HG03565 (cell line): ENCODE measurements around the gene ABL1.

ENCODE experiments used
- ATAC-seq: cut with Tn5 transposase; IDR thresholded peaks from one replicate; pipeline ENCODE4 v1.9.1; 2021; ENCODE audit warnings: mild to moderate bottlenecking, moderate library complexity; ENCODE audit not compliant: unreplicated experiment

Gene ABL1

DNA sequence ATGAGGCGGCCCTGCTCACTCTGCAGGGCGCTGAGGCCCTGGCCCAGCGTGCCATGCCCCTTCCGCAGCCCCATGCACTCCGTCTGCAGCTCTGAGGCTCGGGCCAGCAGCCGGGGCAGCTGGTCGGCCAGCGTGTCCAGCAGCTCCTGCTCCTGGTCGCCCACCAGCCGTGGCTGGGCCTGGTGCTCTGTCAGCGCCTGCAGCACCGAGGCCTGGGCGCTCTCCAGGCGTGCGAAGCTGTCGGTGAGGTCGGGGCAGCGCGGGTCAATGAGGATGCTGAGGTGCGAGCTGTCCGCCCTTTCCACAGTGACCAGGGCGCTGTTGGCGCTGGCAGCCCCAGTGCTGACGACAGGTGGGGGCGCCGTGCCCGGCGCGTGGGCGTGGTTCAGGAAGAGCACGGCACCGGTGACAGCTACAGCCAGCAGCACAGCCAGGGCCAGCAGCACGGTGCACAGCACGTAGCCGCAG lies 94.6 kb downstream of the ABL1 start:
- ATAC-seq, result no peak

- ATAC-seq, result no peak
These were observed 95.2 kb downstream of the ABL1 start for GRCh38 chr9:130930132-130930803.

GRCh38 chr9:130930804-130931349 lies 95.8 kb downstream of the ABL1 start:
- ATAC-seq, result no peak

DNA sequence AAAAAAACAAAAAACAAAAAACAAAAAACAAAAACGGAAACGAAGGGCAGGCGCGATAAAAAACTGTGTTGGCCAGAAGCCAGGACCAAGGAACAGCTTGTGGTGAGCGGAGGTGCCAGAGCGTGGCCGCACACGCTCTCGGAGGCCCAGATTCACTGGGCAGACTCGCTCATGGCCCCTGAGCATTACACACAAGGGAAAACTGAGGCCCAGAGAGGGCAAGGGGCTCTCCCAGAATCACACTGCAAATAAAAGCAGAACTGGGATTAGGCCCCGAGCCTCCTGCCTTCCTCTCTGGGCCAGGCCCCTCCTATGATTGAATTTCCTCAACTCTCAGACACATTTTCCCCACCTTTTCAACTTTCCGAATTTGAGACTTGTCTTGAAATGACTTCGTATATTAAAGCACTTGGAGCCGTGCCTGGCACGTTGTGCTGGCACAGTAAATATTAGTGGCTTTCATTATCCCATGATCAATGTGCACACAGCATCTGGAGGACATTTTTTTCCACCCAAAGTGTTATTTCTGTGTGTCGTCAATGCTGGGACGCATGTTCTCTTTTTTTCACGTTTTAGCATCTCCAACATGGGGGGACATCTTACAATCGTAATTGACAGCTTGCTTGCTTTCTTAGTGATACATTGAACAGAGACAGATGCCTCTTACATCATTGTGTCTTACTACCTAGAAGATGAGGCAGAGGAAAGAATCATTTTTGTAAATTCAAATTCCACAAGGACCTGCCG lies 96.6 kb downstream of the ABL1 start:
- ATAC-seq, result no peak

GRCh38 chr9:130932255-130933079 lies 97.4 kb downstream of the ABL1 start:
- no peak for ATAC-seq

DNA sequence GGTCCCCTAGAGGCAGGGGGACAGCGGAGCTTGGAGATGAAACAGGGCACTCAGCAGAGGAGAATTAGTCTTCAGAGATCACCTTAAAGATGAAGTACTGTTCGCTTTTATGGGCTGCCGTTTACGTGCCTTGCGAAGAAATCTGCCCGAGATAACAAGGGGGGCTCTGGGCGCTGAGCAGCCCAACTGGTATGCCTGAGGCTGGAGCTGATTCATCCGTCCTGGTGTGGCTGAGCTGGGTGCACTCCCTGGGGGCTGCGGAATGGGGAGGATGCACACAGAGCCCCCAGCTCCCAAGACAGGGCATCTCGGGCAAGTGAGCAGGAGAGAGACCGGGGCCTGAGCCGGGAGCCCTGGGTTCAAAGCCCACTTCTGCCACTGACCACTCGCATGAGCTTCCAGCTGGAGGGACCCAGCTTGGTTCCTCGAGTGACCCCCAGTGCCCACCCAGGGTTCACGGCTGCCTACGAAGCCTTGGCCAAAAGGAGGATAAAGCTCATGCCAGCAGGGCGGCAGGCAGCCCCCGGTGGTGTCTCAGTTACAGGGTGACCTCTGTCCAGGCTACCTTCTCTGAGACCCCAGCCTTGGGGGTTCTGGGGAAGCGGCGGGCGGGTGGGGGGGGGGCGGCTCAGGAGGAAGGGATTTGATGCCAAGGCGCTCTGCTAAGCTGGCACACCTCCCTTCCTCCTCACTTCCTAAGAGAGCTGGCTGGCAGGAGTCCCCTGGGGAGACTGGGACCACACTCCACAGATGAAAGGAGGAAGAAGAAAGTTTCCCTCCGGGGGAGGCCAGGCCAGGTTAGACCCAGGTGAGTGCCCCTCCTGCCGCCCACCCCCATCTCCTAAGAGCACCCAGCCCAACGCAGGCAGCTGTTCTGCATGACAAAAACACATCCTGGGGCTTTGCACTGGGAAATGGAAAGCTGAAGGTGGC lies 98.3 kb downstream of the ABL1 start:
- ATAC-seq, result no peak

DNA sequence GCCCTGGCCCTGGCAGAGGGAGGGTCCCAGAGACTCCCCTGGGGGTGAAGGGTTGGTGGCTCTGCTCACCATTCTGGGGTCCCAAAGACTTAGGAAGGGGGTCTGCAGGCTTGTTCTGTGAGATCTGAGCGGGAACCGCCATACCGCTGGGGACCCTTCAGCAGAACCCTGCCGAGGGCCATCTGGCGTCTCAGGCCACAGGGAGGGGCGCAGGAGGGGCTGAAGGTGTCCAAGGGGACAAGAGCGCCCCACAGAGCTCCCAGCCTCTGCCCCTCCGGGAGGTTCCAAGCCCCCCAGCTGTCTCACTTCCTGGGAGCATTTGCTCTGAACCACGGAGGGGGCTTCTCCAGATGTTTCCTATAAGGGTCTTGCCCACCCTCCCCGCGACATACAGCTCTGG lies 99.2 kb downstream of the ABL1 start:
- no peak for ATAC-seq

GRCh38 chr9:130934702-130935647 lies 99.9 kb downstream of the ABL1 start:
- ATAC-seq, result no peak

GRCh38 chr9:130935648-130936271 lies 100.7 kb downstream of the ABL1 start:
- ATAC-seq, result no peak

GRCh38 chr9:130936285-130937117 lies 101.4 kb downstream of the ABL1 start:
- no peak for ATAC-seq
